Activated B cell treated with CpG ODN at 0.5 μM for 24 hours (primary cell): ENCODE results near the gene LEO1. TPM values are rescaled to one million over a fixed set of nuclear protein-coding genes. Genes with fewer than 3 reads are reported as not detected.

Source experiments
- ATAC-seq: fragments of 200-7000 bp; cut with Tn5 transposase; one replicate; pipeline ENCODE4 v1.10.0; 2021; ENCODE audit warnings: low read depth, mild to moderate bottlenecking, moderate library complexity
- CTCF ChIA-PET: fragments of 350-600 bp; sonication (Branson Sonifier 250); formaldehyde crosslinking; loops from one replicate; lab custom pipeline; 2021; ENCODE audit warnings: antibody characterized with exemption; lab: Charles Lee
- POLR2A ChIA-PET: fragments of 350-600 bp; sonication (Branson Sonifier 250); formaldehyde crosslinking; loops from one replicate; lab custom pipeline; 2021; ENCODE audit warnings: antibody characterized with exemption; lab: Charles Lee
- DNase-seq: peaks from one replicate; pipeline ENCODE4 v3.0.0; 2022
- H3K27ac Mint-ChIP-seq: one replicate; pipeline ENCODE4 v1.8.0; 2020; ENCODE audit warnings: mixed read lengths
- H3K27me3 Mint-ChIP-seq: one replicate; pipeline ENCODE4 v1.8.0; 2021; ENCODE audit warnings: mixed read lengths
- H3K36me3 Mint-ChIP-seq: one replicate; pipeline ENCODE4 v1.8.0; 2021; ENCODE audit warnings: low read depth, mixed read lengths
- H3K4me1 Mint-ChIP-seq: one replicate; pipeline ENCODE4 v1.8.0; 2021; ENCODE audit warnings: mixed read lengths
- H3K4me3 Mint-ChIP-seq: one replicate; pipeline ENCODE4 v1.8.0; 2020; ENCODE audit warnings: mild to moderate bottlenecking, mixed read lengths
- H3K9me3 Mint-ChIP-seq: one replicate; pipeline ENCODE4 v1.8.0; 2020; ENCODE audit warnings: mixed read lengths
- intact Hi-C: fragments of 100-400 bp; cut with micrococcal nuclease; formaldehyde crosslinking; loops from one replicate; pipeline ENCODE4 v1.15.1; 2024
- total RNA-seq: library from RNA; stranded (reverse); gene quantifications from 2 replicates; pipeline ENCODE4 v1.2.3, GENCODE V29; 2022
- TF ChIP-seq, protein P1 (sequence below): fragments of 200-600 bp; IDR thresholded peaks from one replicate; pipeline ENCODE4 v1.8.0; 2022; ENCODE audit warnings: antibody characterized with exemption, mild to moderate bottlenecking

LEO1 gene
- total RNA-seq, 1 donor from 2014 or later: 19.1 TPM

DNA sequence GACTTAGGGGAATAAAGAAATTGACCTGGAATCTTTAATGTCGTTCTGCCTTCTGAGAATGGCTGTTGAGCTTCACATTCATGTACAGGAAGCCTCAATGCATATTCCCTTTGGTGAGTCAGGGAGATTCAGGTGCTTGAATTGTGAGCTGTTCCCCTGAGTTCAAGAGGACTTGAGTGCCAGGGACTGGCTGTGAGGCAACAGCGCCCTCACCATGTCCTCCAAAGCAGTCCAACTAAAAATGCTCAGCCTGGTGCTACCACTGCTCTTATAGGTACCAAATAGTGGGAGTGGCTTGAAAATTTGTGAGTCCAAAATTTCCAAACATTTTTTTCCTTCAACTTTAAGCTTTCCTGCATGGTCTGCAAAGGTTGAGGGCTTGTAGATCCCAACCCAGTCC lies 54.1 kb downstream of the LEO1 start:
- no peak for DNase-seq
- no peak overlapping the region for H3K27ac Mint-ChIP-seq
- POLR2A ChIA-PET: no interaction called here

DNA sequence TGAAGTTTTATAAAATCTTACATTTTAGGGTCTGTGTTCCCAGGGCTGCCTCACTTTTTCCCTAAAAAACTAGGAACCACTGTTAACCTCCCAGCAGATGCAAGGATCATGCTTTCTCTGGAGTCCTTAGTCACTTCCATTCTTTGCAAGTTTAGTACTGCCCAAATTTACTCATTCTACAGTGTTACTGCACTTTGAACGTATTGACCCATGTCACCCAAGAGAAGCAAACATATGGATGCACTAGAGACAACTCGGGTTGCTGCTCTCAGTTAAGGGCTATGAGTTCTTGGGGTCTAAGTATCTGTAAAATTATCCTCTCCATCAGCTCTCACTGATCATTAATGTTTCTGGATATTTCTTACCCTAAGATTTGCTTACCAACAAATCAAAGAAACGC lies 59.0 kb downstream of the LEO1 start:
- intact Hi-C loops: no loop called here
- Mint-ChIP-seq H3K4me1 (no peaks in the 10 kb centered on the region), H3K27me3 (no peaks in the 10 kb centered on the region), H3K4me3 (no peak overlapping the region), H3K36me3 (peaks cover 51% of the 10 kb centered on the region), H3K9me3 (no peaks in the 10 kb centered on the region), H3K27ac (no peak overlapping the region)
- TF ChIP-seq, protein P1, sequence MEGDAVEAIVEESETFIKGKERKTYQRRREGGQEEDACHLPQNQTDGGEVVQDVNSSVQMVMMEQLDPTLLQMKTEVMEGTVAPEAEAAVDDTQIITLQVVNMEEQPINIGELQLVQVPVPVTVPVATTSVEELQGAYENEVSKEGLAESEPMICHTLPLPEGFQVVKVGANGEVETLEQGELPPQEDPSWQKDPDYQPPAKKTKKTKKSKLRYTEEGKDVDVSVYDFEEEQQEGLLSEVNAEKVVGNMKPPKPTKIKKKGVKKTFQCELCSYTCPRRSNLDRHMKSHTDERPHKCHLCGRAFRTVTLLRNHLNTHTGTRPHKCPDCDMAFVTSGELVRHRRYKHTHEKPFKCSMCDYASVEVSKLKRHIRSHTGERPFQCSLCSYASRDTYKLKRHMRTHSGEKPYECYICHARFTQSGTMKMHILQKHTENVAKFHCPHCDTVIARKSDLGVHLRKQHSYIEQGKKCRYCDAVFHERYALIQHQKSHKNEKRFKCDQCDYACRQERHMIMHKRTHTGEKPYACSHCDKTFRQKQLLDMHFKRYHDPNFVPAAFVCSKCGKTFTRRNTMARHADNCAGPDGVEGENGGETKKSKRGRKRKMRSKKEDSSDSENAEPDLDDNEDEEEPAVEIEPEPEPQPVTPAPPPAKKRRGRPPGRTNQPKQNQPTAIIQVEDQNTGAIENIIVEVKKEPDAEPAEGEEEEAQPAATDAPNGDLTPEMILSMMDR: no peak
- ChIA-PET CTCF (no interaction called here), POLR2A (no interaction called here)
- DNase-seq (no peak), ATAC-seq (no peak)

More for the DNA sequence above, 54.1 kb downstream of the LEO1 start:
- TF ChIP-seq, protein P1: no peak
- Mint-ChIP-seq H3K27me3 (no peaks in the 10 kb centered on the region), H3K4me1 (no peaks in the 10 kb centered on the region), H3K9me3 (no peaks in the 10 kb centered on the region), H3K4me3 (no peak overlapping the region), H3K36me3 (peaks cover 45% of the 10 kb centered on the region)
- ATAC-seq: no peak
- intact Hi-C loops: no loop called here
- CTCF ChIA-PET: interaction anchor here (1.3 to 1.9 kb wide), 2 partner anchors 11 to 29 kb away, joined by 3 to 4 read pairs; no protein-coding TSS in a partner anchor

DNA sequence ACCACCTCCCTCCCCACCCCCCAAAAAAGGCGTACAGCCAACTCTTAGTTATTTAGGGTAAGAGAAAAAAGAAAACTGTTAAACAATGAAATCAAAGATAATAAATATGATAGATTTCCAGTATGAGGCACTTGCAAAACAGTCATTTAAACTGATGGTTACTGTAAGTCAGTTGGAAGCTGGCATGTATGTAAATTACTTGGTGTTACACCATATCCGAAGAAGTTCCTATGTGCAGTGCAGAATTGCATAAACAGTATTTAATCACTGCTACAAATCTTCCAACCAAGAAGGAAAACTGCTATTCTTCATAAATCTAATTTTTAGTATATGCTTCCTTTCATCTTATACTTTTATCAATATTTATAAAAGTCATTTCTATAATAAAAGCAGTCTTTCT lies 62.0 kb downstream of the LEO1 start:
- POLR2A ChIA-PET: interaction anchor here (0.7 kb wide), 1 partner anchor 27 kb away, joined by 3 read pairs; no protein-coding TSS in a partner anchor
- TF ChIP-seq, protein P1: no peak
- Mint-ChIP-seq H3K27me3 (no peaks in the 10 kb centered on the region), H3K9me3 (no peaks in the 10 kb centered on the region), H3K4me1 (no peaks in the 10 kb centered on the region), H3K27ac (no peak overlapping the region), H3K36me3 (peaks cover 58% of the 10 kb centered on the region), H3K4me3 (no peak overlapping the region)
- ATAC-seq (no peak), DNase-seq (no peak)
- CTCF ChIA-PET: no interaction called here
- intact Hi-C loops: no loop called here

DNA sequence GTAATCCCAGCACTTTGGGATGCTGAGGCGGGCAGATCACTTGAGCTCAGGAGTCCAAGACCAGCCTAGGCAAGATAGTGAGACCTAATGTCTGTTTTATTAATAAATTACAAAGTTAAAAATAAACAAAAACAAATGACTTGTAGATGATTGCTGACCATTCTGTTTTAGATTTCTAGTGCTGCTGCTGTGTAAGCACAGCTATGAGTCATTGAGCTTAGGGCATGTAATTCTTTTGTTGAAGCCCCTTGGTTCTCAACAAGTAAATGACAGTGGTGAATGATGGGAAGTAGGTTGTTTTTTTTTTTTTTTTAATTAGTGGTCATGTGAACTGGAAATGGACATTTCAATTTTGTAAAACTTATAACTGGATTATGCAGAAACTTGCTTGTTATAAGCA lies 63.3 kb downstream of the LEO1 start:
- Mint-ChIP-seq H3K36me3 (peaks cover 66% of the 10 kb centered on the region), H3K27me3 (no peaks in the 10 kb centered on the region), H3K27ac (no peak overlapping the region), H3K9me3 (no peaks in the 10 kb centered on the region), H3K4me1 (no peaks in the 10 kb centered on the region), H3K4me3 (no peak overlapping the region)
- CTCF ChIA-PET: interaction anchor here (0.5 kb wide), 1 partner anchor 258 kb away, joined by 6 read pairs; no protein-coding TSS in a partner anchor
- DNase-seq (no peak), ATAC-seq (no peak)
- TF ChIP-seq, protein P1: no peak
- POLR2A ChIA-PET: no interaction called here
- intact Hi-C loops: no loop called here

DNA sequence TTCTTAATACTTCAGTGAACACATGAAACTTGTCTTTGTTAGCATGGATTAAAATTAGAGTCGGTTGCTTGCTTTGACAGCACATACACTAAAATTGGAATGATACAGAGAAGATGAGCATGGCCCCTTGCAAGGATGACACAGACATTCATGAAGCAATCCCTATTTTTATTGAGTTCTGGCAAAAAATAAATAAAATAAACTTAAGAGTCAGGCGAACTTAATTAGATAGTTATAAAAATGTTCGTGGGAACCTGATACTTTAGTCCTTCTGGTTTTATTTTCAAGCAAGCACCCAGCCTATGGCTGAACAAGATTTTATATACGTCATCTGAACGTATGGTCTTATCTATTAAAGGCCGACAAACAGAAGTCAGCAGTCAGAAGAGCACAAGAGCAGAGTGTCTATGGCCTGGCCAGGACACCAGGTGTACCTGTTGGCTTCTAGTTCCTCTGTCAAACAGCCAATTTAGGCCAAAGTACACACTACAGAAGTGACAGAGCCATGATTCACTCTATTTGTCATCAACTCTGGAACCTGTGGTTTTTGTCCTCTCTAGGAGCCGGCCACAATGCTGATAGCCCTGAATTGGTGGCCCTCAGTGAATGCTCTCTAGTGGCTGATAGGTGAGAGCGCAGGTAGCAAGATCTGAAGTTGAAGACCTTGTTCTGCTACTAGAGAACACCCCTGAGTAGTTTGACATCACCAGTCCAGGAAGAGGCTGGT lies 64.3 kb downstream of the LEO1 start:
- H3K36me3 Mint-ChIP-seq: peaks cover 70% of the 10 kb centered on the region
- TF ChIP-seq, protein P1: no peak
- POLR2A ChIA-PET: no interaction called here
- intact Hi-C loops: no loop called here
- H3K9me3 Mint-ChIP-seq: no peaks in the 10 kb centered on the region
- DNase-seq (no peak), ATAC-seq (no peak)
- no peak overlapping the region for H3K4me3 Mint-ChIP-seq
- H3K4me1 Mint-ChIP-seq: no peaks in the 10 kb centered on the region
- H3K27me3 Mint-ChIP-seq: no peaks in the 10 kb centered on the region
- CTCF ChIA-PET: interaction anchor here (0.6 kb wide), 1 partner anchor 254 kb away, joined by 4 read pairs; no protein-coding TSS in a partner anchor
- no peak overlapping the region for H3K27ac Mint-ChIP-seq
